ENCODE results near the gene OR7C2.

Gene OR7C2

DNA sequence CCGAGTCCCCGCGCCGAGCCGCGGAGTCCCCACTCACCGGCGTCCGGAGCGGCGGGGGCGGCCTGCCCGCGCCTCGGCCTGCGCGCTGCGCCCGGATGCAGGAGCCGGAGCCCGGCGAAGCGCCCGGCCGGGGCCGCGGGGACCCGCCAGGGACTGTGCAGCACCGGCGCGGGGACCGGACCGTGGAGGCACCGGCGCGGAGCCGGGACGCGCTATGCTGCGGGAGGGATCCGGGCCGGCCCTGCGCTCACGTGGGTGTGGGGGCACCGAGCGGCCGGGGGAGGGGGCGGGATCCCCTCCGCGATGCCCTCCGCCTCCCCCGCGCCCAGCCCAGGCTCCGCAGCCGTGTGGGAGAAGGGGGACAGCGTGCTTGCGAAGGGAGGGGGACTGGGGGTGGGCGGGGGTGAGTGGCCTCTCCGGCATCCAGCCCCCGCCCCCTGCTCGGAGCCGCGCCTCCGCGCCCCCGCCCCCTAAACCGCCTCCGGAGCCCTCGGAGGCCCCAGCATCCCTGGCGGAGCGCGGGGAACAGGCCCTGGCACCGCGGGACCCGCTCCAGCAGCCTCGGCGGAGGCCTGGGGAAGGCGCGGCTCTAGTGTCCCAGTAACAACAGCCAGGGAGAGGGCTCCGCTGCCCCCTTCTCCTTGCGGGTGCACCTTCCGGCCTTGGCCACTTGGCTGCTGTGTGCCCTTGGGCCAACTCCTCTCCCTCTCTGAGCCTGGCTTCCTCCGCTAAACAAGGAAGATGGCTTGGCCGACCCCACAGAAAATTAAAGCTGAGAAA is 38.4 kb downstream of the OR7C2 start, which contains the start of gene SLC1A6:
Gene SLC1A6, minus strand, starts transcription at position 389 of the 780 bp plus-strand sequence. CDS start 6,954 bp downstream, outside the sequence.
- DNase-seq, result peak; percentile 5
- ATAC-seq, result peak; percentile 23

DNA sequence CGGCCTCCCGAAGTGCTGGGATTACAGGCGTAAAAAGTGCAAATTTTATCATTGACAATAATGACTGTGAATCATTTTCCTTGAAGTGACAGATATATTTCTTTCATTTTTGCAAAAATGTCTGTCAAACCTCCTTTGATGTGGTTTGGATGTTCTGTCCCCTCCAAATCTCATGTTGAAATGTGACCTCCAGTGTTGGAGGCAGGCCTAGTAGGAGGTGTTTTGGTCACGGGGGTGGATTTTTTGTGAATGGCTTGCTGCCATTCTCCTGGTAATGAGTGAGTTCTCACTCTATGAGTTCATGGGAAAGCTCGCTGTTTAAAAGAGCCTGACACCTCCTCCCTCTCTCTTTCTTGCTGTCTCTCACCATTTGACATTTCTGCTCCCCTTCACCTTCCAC is 43.8 kb downstream of the OR7C2 start:
- ATAC-seq, result no peak

More for the DNA sequence above, 43.8 kb downstream of the OR7C2 start:
- DNase-seq, result no peak
